MCF 10A (cell line): ENCODE measurements around the gene ARL6. TPM values are rescaled to one million over a fixed set of nuclear protein-coding genes. Genes with fewer than 3 reads are reported as not detected.

ENCODE experiments used
- BruUV-seq: library from RNA; stranded (reverse); fragments of 400-500 nt; replicated peaks from 2 replicates; lab custom pipeline; 2021; lab: Mats Ljungman, UMichigan
- CTCF ChIA-PET: fragments of 300-600 bp; sonication (Branson Sonifier 250); formaldehyde crosslinking; extraction: SDS; loops from one replicate; lab custom pipeline; 2021; ENCODE audit warnings: antibody characterized with exemption, inconsistent platforms; lab: Yijun Ruan, JAX
- POLR2A ChIA-PET: fragments of 300-600, 350-650 bp; sonication (Branson Sonifier 250); formaldehyde crosslinking; extraction: SDS; loops from one replicate; lab custom pipeline; 2020; ENCODE audit warnings: antibody characterized with exemption, inconsistent platforms; lab: Yijun Ruan, JAX
- DNase-seq: peaks from one replicate; pipeline ENCODE4 v3.0.0-alpha.2; 2018; ENCODE audit not compliant: unreplicated experiment
- H3K27ac Mint-ChIP-seq: one replicate; pipeline ENCODE4 v1.8.0; 2022; ENCODE audit warnings: mild to moderate bottlenecking, low read depth, mixed read lengths; ENCODE audit not compliant: unreplicated experiment
- H3K27me3 Mint-ChIP-seq: one replicate; pipeline ENCODE4 v1.8.0; 2022; ENCODE audit warnings: mixed read lengths; ENCODE audit not compliant: insufficient read depth, unreplicated experiment
- H3K36me3 Mint-ChIP-seq: one replicate; pipeline ENCODE4 v1.8.0; 2022; ENCODE audit warnings: mild to moderate bottlenecking, moderate library complexity, mixed read lengths; ENCODE audit not compliant: insufficient read depth, unreplicated experiment
- H3K4me1 Mint-ChIP-seq: one replicate; pipeline ENCODE4 v1.8.0; 2022; ENCODE audit warnings: mixed read lengths; ENCODE audit not compliant: insufficient read depth, unreplicated experiment
- H3K4me3 Mint-ChIP-seq: one replicate; pipeline ENCODE4 v1.8.0; 2022; ENCODE audit warnings: mild to moderate bottlenecking, moderate library complexity, mixed read lengths; ENCODE audit not compliant: unreplicated experiment
- H3K9me3 Mint-ChIP-seq: one replicate; pipeline ENCODE4 v1.8.0; 2022; ENCODE audit warnings: mixed read lengths; ENCODE audit not compliant: unreplicated experiment
- CTCF ChIP-seq: fragments of 200-600 bp; IDR thresholded peaks from one replicate; pipeline ENCODE4 v1.8.0; 2022; ENCODE audit warnings: antibody characterized with exemption, mild to moderate bottlenecking; ENCODE audit not compliant: unreplicated experiment
- intact Hi-C: fragments of 100-400 bp; cut with micrococcal nuclease; formaldehyde crosslinking; loops from 2 replicates; pipeline ENCODE4 v1.14.1; 2022
- total RNA-seq: library from RNA; stranded (reverse); gene quantifications from 2 replicates; pipeline ENCODE4 v1.2.3, GENCODE V29; 2022

The ARL6 gene
- total RNA-seq, 1 experiment from 2014 or later = 4.7 TPM

- H3K4me3 Mint-ChIP-seq = no peak overlapping the region
- H3K27me3 Mint-ChIP-seq = peaks cover 89% of the 10 kb centered on the region
- H3K4me1 Mint-ChIP-seq = no peaks in the 10 kb centered on the region
- H3K9me3 Mint-ChIP-seq = no peaks in the 10 kb centered on the region
- no peak overlapping the region for H3K27ac Mint-ChIP-seq
- no peaks in the 10 kb centered on the region for H3K36me3 Mint-ChIP-seq
- intact Hi-C loops = no loop called here
- DNase-seq = no peak
- no TSS peak for BruUV-seq
- POLR2A ChIA-PET = no interaction called here
- CTCF ChIA-PET = no interaction called here
- TF ChIP-seq CTCF = no peak
These were observed 20.3 kb upstream of the ARL6 start for GRCh38 chr3:97744289-97744688.

GRCh38 chr3:97763586-97764406 lies 762 bp upstream of the ARL6 start:
- intact Hi-C loops = no loop called here
- H3K4me3 Mint-ChIP-seq = peak overlapping the region; percentile 97
- peaks cover 12% of the 10 kb centered on the region for H3K27me3 Mint-ChIP-seq
- TF ChIP-seq CTCF = no peak
- no peaks in the 10 kb centered on the region for H3K36me3 Mint-ChIP-seq
- no peak for DNase-seq
- peaks cover 15% of the 10 kb centered on the region for H3K4me1 Mint-ChIP-seq
- TSS peak; percentile 80 for BruUV-seq
- peak overlapping the region; percentile 90 for H3K27ac Mint-ChIP-seq
- CTCF ChIA-PET = interaction anchor here (0.5 to 2.3 kb wide), 10 partner anchors 8 to 1243 kb away, joined by 3 to 7 read pairs (median 3); no protein-coding TSS in a partner anchor
- POLR2A ChIA-PET = interaction anchor here (0.6 to 1.8 kb wide), 6 partner anchors 12 to 826 kb away, joined by 3 to 8 read pairs (median 3); partner anchors contain the start of gene CRYBG3
- no peaks in the 10 kb centered on the region for H3K9me3 Mint-ChIP-seq

- TF ChIP-seq CTCF = no peak
These were observed 778 bp downstream of the ARL6 start for GRCh38 chr3:97765336-97765735.

GRCh38 chr3:97772926-97773325 lies 8.4 kb downstream of the ARL6 start:
- DNase-seq = no peak
- ChIA-PET POLR2A (no interaction called here), CTCF (no interaction called here)
- Mint-ChIP-seq H3K4me3 (no peak overlapping the region), H3K9me3 (peaks cover 20% of the 10 kb centered on the region), H3K4me1 (no peaks in the 10 kb centered on the region), H3K27me3 (no peaks in the 10 kb centered on the region), H3K27ac (no peak overlapping the region), H3K36me3 (no peaks in the 10 kb centered on the region)
- intact Hi-C loops = no loop called here
- BruUV-seq = no TSS peak
- TF ChIP-seq CTCF = no peak

More at GRCh38 chr3:97765336-97765735, 778 bp downstream of the ARL6 start:
- Mint-ChIP-seq H3K4me3 (peak overlapping the region; percentile 97), H3K36me3 (no peaks in the 10 kb centered on the region), H3K27ac (peak overlapping the region; percentile 90), H3K9me3 (peaks cover 4% of the 10 kb centered on the region), H3K4me1 (peaks cover 15% of the 10 kb centered on the region), H3K27me3 (no peaks in the 10 kb centered on the region)
- intact Hi-C loops = no loop called here
- ChIA-PET POLR2A (interaction anchor here (0.7 to 1.8 kb wide), 3 partner anchors 13 to 465 kb away, joined by 3 to 8 read pairs (median 3); no protein-coding TSS in a partner anchor), CTCF (interaction anchor here (0.7 to 2.3 kb wide), 8 partner anchors 9 to 565 kb away, joined by 3 to 7 read pairs (median 4); no protein-coding TSS in a partner anchor)
- no peak for DNase-seq
- no TSS peak for BruUV-seq
